HG03565 (cell line): Measurements from ENCODE around the gene ELP2.
A peak's percentile ranks its signal among the peaks of the same experiment; 100 is the strongest.
"Not testable (repeated sequence)": the region's sequence is repeated elsewhere in the genome, so short reads cannot be mapped to it uniquely, and the experiment has no call there.

Source experiments
- ATAC-seq: cut with Tn5 transposase; IDR thresholded peaks from one replicate; pipeline ENCODE4 v1.9.1; 2021; ENCODE audit warnings: mild to moderate bottlenecking, moderate library complexity; ENCODE audit not compliant: unreplicated experiment

Gene ELP2

GRCh38 chr18:36129300-36130038 is at the start of gene ELP2, which contains the start of gene SLC39A6:
Gene ELP2, plus strand, starts transcription at chr18:36129899. Its CDS starts 35 bp downstream, at chr18:36129934.
Gene SLC39A6, minus strand, starts transcription at chr18:36129340. Its CDS starts 2,333 bp downstream, at chr18:36127007.
- peak; percentile 78 for ATAC-seq

GRCh38 chr18:36081118-36081517 is 48.6 kb upstream of the ELP2 start:
- not testable (repeated sequence) for ATAC-seq

- ATAC-seq = no peak
Observed at GRCh38 chr18:36083729-36084128, 46.0 kb upstream of the ELP2 start.

- ATAC-seq = no peak
Observed at GRCh38 chr18:36085195-36085594, 44.5 kb upstream of the ELP2 start.

- no peak for ATAC-seq
Observed at GRCh38 chr18:36086186-36086585, 43.5 kb upstream of the ELP2 start.

GRCh38 chr18:36088256-36088655 is 41.4 kb upstream of the ELP2 start:
- ATAC-seq = no peak

GRCh38 chr18:36089001-36089400 is 40.7 kb upstream of the ELP2 start:
- no peak for ATAC-seq

GRCh38 chr18:36092116-36092515 is 37.6 kb upstream of the ELP2 start:
- ATAC-seq = not testable (repeated sequence)

- no peak for ATAC-seq
Observed at GRCh38 chr18:36094431-36094830, 35.3 kb upstream of the ELP2 start.

GRCh38 chr18:36095936-36096519 is 33.7 kb upstream of the ELP2 start:
- no peak for ATAC-seq

GRCh38 chr18:36096955-36097354 is 32.7 kb upstream of the ELP2 start:
- no peak for ATAC-seq

- ATAC-seq = no peak
Observed at GRCh38 chr18:36099311-36099710, 30.4 kb upstream of the ELP2 start.

- ATAC-seq = no peak
Observed at GRCh38 chr18:36101943-36102342, 27.8 kb upstream of the ELP2 start.

GRCh38 chr18:36104749-36105148 is 24.9 kb upstream of the ELP2 start:
- ATAC-seq = no peak

GRCh38 chr18:36107477-36107876 is 22.2 kb upstream of the ELP2 start:
- ATAC-seq = no peak

- ATAC-seq = no peak
Observed at GRCh38 chr18:36108196-36108595, 21.5 kb upstream of the ELP2 start.

- ATAC-seq = no peak
Observed at GRCh38 chr18:36108601-36109000, 21.1 kb upstream of the ELP2 start.

GRCh38 chr18:36109737-36110136 is 20.0 kb upstream of the ELP2 start:
- ATAC-seq = no peak

- ATAC-seq = no peak
Observed at GRCh38 chr18:36112302-36112701, 17.4 kb upstream of the ELP2 start.

- ATAC-seq = no peak
Observed at GRCh38 chr18:36114251-36114650, 15.4 kb upstream of the ELP2 start.

GRCh38 chr18:36114738-36115137 is 15.0 kb upstream of the ELP2 start:
- no peak for ATAC-seq

GRCh38 chr18:36116771-36117170 is 12.9 kb upstream of the ELP2 start:
- ATAC-seq = not testable (repeated sequence)
